Sciatic nerve (tissue), 2 donors: ENCODE results near the gene MT3. TPM values are rescaled to one million over a fixed set of nuclear protein-coding genes. Genes with fewer than 3 reads are reported as not detected.
"Not testable (repeated sequence)": the region's sequence is repeated elsewhere in the genome, so short reads cannot be mapped to it uniquely, and the experiment has no call there.

Experiments
- ATAC-seq: fragments of 200-7000 bp; cut with Tn5 transposase; one replicate; pipeline ENCODE4 v1.9.1; 2020; ENCODE audit warnings: mild to moderate bottlenecking, moderate library complexity
- DNase-seq: peaks from one replicate; pipeline ENCODE4 v3.0.0-alpha.2; 2020; ENCODE audit warnings: low spot score
- intact Hi-C: fragments of 100-400 bp; cut with DNase I; formaldehyde crosslinking; loops from one replicate; pipeline ENCODE4 v1.14.2; 2022
- total RNA-seq: library from RNA; stranded (reverse); fragmentation: NEBNext Ultra II Directional; extraction: Animal tissue kit (Norgen Biotek cat#: 25700); gene quantifications from one replicate; pipeline ENCODE4 v1.2.1, GENCODE V29; 2021
- donor health status: DM: no; HTN: no; CAD: no.
- donor health status: DM: no; HTN: no; CAD: no.

The MT3 gene
- total RNA-seq, 1 donor from 2014 or later, result 94.5 TPM

DNA sequence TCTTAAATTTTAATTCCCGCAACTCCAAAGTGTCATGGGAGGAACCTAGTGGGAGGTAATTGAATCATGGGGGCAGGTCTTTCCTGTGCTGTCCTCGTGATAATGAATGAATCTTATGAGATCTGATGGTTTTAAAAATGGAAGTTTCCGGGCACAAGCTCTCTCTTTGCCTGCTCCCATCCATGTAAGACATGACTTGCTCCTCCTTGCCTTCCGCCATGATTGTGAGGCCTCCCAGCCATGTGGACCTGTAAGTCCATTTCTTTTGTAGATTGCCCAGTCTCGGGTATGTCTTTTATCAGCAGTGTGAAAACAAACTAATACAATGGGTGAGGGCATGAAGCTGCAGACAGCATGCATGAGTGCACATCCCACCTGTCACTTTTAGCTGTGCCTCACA is 33.9 kb downstream of the MT3 start:
- ATAC-seq, intact Hi-C loops, DNase-seq: not testable (repeated sequence)

DNA sequence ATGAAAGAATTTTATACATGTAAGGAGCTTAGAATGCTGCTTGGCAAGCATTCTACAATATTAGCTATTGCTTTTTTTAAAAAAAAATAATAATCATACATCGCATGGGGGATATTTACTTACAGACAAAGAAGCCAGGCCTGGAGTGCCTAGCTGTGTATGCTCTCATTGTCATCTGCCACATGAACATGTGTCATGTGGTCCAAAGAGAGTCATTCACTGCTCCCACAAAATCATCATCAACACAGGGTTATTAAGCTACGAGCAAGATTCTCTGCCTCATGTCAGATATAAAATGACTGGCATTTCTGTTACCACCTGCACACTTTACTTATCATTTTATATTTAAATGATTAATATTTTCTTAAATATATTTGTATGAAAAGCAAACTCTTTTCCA is 34.3 kb downstream of the MT3 start:
- no peak for ATAC-seq

DNA sequence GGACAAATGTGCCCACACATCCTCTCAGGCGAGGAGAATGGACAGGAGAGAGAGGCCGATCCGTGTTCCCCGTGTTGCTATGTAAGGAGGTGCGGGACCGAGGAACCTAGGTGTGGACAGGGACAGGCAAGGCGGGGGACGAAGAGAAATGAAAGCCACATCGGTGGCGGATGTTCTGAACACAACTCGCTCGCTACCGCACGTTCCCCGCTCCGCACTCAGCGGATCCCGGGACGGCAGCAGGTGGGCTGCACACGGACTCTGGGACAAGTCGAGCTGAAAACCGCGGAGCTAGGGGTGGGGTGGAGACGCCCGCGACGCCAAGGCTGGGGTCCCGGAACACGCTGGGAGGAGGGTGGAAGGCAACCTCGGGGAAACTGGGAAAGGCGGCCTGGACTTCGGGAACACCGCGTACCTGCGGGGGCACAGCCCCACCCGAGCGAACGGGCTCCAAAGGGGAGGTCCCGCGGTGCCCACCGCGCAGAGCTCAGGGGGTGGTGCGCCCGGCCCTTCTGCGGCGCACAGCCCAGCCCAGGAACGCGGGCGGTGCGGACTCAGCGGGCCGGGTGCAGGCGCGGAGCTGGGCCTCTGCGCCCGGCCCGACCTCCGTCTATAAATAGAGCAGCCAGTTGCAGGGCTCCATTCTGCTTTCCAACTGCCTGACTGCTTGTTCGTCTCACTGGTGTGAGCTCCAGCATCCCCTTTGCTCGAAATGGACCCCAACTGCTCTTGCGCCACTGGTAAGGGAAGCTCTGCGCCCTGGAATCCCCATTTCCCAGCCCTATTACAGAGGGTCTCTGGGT is 36.0 kb downstream of the MT3 start, which contains the start of gene MT1E:
TSS of gene MT1E (plus strand) at position 642 of the 803 bp plus-strand sequence. CDS start at position 713, 71 bp downstream.
- ATAC-seq, result peak; percentile 91
- intact Hi-C loops, result no loop called here
- DNase-seq, result peak; percentile 74

More for the DNA sequence above, 34.3 kb downstream of the MT3 start:
- DNase-seq, result no peak
- intact Hi-C loops, result no loop called here

DNA sequence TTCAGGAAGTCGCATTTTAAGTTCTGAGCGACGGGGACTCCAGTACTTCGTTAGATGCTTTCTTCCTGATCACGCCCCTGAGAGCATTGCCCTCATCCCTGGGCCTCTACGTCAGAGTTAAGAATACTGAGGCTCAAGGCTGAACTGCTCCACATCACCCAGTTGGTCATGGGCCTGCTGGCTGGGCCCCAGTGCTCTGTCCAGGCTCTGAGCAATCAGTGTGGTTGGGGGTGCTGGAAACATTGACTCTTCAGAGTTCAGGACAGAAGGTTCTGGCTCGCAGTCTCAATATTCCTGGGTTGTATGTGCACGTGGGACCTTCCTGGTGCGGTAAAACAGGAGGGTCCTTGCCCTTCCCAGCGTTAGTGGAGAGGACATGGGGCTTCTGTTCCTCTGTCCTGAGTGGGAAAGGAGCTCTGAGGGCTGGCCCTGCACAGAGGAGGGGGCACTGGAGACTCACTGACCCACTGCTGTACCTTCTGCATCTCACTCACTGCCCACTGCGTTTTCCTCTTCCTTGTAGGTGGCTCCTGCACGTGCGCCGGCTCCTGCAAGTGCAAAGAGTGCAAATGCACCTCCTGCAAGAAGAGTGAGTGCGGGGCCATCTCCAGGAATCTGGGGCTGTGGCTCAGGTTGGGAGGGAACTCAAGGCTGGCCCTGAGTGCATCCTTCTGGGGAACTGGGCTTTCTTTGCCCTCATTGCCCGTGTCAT is 36.8 kb downstream of the MT3 start:
- ATAC-seq (peak; percentile 89), DNase-seq (peak; percentile 73)
- intact Hi-C loops, result no loop called here

DNA sequence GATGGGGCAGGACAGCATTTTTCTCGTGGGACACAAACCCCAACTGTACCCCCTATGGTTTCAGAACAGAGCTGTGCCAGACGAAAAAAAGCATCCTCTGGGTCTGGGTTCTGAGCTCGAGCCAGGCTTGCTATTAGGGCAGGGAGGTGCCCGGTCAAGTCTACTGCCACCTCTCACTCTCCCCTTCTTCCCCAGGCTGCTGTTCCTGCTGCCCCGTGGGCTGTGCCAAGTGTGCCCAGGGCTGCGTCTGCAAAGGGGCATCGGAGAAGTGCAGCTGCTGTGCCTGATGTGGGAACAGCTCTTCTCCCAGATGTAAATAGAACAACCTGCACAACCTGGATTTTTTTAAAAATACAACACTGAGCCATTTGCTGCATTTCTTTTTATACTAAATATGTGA is 37.4 kb downstream of the MT3 start:
- DNase-seq (peak; percentile 55), ATAC-seq (no peak)
- intact Hi-C loops, result no loop called here

DNA sequence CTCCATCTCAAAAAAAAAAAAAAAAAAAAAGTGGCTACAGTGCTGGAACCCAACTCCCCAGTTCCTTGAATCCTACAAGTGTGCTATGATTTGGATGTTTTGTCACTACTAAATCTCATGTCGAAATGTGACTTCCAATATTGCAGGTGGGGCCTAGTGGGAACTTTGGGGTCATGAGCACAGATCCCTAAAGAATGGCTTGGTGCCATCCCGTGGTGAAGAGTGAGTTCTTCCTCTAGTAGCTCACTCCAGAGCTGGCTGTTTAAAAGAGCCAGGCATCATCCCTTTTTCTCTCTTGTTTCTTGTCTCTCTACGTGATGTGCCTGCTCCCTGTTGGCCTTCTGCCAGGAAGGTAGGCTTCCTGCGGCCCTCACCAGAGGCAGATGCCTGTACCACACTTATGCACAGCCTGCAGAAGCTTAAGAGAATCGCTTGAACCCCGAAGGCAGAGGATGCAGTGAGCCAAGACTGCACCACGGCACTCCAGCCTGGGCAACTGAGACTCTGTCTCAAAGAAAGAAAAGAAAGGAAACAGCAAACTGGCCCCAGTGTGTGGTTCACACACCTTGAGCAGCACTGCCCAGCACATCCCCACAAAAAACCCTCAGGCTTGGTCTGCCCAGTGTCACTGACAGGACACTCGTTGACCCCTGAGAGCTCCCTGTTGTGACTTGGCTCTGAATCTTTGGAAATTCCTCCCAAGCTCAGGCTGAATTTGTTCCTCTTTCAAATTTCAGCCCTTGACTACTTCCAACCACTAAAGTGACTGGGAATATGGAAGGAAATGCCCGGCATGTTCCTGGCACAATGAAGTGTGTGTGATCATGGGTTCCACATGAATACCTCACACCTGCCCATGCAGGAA is 39.4 kb downstream of the MT3 start:
- ATAC-seq (no peak), DNase-seq (peak; percentile 53)
- intact Hi-C loops, result no loop called here

DNA sequence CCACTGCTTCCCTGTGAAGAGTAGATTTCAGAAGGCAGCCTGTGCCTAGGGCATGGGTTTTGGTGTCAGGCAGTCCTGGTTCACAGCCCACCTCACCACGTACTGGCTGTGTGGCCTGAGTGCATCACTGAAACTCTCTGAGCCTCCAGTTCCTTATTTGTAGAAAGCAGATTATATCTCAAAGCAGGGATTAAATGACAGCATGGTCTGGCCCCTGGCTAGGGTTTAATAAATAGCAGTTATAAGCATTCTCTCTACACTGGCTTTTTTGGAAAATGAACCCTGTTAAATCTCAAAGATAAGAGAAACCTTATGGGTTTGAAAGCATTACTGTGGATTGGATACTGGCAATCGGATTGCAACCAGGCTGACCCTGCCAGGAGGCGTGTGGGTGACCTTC is 40.2 kb downstream of the MT3 start:
- intact Hi-C loops, result no loop called here
- ATAC-seq (no peak), DNase-seq (no peak)

DNA sequence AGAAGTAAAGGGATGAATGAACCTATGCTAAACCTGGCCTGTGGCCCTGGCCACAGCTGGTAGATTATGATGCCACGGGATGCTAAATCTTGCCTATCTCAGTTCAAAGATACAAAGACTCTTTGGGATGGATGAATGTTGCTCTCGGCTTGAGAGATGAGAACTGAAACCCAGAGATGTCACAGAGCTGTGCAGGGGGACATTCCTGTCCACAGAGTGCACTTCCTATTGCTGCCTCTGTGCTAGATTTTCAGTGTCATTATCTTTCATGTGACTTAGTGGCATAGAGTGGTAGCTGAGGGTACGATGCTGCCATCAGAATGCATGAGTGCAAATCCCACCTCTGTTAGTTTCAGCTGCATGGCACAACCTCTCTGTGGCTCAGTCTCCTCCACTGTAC is 40.8 kb downstream of the MT3 start:
- intact Hi-C loops, result no loop called here
- ATAC-seq, result no peak

DNA sequence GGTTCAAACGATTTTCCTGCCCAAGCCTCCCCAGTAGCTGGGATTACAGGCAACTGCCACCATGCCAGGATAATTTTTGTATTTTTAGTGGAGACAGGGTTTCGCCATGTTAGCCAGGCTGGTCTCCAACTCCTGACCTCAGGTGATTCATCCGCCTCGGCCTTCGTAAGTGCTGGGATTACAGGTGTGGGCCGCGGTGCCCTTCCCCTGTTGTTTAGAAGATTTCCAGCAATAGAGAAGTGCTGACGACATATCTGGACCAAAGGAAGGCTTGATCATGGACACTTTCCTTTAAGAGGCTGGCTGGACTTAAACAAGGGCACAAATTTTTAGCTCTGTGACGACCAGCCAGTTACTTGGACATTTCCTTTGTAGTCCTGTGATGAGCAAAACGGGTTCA is 41.9 kb downstream of the MT3 start:
- intact Hi-C loops, result no loop called here
- peak; percentile 44 for DNase-seq
- no peak for ATAC-seq

More for the DNA sequence above, 40.8 kb downstream of the MT3 start:
- no peak for DNase-seq

DNA sequence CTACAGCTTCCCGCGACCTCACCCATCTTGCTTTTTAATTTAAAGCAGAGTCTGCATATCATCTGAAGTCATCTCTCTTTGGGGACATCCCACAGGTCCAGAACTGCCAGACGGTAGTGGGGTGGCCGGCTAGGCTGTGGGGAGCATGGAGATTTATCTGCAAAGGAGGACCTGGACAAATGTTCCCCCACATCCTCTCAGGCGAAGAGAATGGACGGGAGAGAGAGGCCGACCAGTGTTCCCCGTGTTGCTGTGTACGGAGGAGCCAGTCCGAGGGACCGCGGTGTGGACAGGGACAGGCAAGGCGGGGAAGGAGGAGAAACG is 42.5 kb downstream of the MT3 start:
- intact Hi-C loops, result no loop called here
- no peak for DNase-seq
- ATAC-seq, result no peak

DNA sequence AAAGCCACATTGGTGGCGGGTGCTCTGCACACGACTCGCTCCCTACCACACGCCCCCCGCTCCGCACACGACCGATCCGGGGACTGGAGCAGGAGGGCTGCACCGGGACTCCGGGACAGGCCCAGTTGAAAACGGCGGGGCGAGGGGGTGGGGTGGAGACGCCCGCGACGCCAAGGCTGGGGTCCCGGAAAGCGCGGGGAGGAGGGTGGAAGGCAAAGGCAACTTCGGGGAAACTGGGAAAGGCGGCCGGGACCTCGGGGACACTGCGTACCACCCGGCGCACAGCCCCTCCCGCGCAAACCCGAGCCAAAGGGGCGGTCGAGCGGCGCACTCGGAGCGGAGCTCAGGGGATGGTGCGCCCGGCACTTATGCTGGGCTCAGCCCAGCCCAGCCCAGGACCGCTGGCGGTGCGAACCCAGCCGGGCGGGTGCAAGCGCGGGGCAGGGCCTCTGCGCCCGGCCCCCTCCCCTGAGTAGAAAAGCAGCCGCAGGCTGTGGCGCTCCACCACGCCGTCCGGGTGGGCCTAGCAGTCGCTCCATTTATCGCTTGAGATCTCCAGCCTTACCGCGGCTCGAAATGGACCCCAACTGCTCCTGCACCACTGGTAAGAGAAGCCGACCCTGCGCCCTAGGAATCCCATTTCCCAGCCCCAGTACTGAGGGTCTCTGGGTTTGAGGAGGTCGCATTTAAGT is 43.0 kb downstream of the MT3 start, which contains the start of gene MT1M:
TSS of gene MT1M (plus strand) at position 504 of the 692 bp plus-strand sequence. CDS start at position 577, 73 bp downstream.
- peak; percentile 66 for DNase-seq
- intact Hi-C loops, result no loop called here
- ATAC-seq, result peak; percentile 82

DNA sequence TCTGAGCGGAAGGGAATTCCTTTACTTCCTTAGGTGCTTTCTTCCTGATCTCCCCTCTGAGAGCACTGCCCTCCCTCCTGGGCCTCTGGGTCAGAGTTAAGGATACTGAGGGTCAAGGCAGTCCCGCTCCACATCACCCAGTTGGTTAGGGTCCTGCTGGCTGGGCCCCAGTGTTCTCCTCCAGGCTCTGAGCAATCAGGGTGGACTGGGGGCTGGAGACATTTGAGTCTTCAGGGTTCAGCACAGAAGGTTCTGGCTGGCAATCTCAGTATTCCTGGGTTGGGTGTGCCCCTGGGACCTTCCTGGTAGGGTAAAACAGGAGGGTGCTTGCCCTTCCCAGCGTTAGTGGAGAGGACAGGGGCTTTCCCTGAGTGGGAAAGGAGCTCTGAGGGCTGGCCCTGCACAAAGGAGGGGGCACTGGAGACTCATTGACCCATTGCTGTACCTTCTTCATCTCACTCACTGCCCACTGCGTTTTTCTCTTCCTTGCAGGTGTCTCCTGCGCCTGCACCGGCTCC is 43.6 kb downstream of the MT3 start:
- ATAC-seq (peak; percentile 5), DNase-seq (peak; percentile 51)
- intact Hi-C loops, result no loop called here

DNA sequence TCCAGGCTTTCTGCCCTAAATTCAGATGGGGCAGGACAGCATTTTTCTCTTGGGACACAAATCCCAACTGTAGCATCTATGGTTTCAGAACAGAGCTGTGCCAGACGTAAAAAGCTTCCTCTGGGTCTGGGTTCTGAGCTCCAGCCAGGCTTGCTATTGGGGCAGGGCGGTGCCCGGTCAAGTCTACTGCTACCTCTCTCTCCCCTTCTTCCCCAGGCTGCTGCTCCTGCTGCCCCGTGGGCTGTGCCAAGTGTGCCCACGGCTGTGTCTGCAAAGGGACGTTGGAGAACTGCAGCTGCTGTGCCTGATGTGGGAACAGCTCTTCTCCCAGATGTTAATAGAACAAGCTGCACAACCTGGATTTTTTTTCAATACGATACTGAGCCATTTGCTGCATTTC is 44.2 kb downstream of the MT3 start:
- ATAC-seq (no peak), DNase-seq (peak; percentile 44)
- intact Hi-C loops, result no loop called here

DNA sequence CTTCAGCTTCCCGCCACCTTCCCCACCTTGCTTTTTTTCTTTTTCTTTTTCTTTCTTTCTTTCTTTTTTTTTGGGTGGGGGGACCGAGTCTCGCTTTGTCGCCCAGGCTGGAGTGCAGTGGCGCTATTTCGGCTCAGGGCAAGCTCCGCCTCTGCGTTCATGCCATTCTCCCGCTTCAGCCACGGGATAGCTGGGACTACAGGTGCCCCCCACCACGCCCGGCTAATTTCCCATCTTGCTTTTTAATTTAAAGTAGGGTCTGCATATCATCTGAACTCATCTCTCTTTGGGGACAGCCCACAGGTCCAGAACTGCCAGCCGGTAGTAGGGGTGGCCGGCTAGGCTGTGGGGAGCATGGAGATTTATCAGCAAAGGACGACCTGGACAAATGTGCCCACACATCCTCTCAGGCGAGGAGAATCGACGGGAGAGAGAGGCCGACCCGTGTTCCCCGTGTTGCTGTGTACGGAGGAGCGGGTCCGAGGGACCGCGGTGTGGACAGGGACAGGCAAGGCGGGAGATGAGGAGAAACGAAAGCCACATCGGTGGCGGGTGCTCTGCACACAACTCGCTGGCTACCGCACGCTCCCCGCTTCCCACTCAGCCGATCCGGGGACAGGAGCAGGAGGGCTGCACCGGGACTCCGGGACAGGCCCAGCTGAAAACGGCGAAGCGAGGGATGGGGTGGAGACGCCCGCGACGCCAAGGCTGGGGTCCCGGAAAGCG is 45.5 kb downstream of the MT3 start:
- ATAC-seq (no peak), DNase-seq (peak; percentile 53)
- intact Hi-C loops, result no loop called here

DNA sequence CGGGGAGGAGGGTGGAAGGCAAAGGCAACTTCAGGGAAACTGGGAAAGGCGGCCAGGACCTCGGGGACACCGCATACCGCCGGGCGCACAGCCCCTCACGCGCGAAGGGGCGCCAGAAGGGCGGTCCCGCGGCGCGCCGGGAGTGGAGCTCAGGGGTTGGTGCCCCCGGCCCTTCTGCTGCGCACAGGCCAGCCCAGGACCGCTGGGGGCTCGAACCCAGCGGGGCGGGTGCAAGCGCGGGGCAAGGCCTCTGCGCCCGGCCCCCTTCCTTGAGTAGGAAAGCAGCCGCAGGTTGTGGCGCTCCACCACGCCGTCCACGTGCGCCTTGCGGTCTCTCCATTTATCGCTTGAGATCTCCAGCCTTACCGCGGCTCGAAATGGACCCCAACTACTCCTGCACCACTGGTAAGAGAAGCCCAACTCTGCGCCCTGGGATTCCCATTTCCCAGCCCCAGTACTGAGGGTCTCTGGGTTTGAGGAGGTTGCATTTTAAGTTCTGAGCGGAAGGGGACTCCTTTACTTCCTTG is 46.2 kb downstream of the MT3 start:
- no peak for DNase-seq
- ATAC-seq, result no peak
- intact Hi-C loops, result no loop called here

DNA sequence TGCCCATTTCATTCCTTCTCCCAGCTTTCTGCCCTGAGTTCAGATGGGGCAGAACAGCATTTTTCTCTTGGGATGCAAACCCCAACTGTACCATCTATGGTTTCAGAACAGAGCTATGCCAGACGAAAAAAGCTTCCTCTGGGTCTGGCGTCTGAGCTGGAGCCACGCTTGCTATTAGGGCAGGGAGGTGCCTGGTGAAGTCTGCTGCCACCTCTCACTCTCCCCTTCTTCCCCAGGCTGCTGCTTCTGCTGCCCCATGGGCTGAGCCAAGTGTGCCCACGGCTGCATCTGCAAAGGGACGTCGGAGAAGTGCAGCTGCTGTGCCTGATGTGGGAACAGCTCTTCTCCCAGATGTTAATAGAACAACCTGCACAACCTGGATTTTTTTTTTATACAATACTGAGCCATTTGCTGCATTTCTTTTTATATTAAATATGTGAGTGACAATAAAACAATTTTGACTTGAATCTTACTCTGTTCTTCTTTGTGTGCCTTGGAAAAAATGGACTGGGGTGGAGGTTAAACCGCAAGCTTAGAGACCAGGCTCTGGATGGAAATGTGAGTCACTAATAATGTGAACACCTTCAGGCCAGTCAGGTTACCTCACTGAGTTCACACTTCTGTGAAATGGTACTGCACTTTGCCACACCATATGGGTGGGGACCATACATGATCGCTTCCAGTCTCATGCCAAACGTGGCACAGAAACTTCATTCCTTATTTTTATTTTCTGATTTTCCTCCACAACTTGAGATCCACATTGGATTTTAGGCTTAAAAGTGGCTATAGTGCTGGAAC is 47.5 kb downstream of the MT3 start:
- no peak for ATAC-seq
- DNase-seq, result peak; percentile 27
- intact Hi-C loops, result no loop called here
